ENCODE data around the gene LCN12. TPM values are rescaled to one million over a fixed set of nuclear protein-coding genes. Genes with fewer than 3 reads are reported as not detected.

The LCN12 gene
- total RNA-seq, 4 donors from 2014 or later: not detected

- no peak overlapping the region for H3K4me3 ChIP-seq
- H3K27ac ChIP-seq: no peak overlapping the region
- TF ChIP-seq POLR2A (IDR thresholded peaks at IDR 0.05): no peak
- TF ChIP-seq CTCF (IDR thresholded peaks at IDR 0.05): no peak
- TF ChIP-seq POLR2AphosphoS5 (IDR thresholded peaks at IDR 0.05): no peak
- no peak for TF ChIP-seq EP300 (IDR thresholded peaks at IDR 0.05)
- H3K9me3 ChIP-seq: no peaks in the 10 kb centered on the region
- peaks cover 0 to 29% (median 16%) of the 10 kb centered on the region in 3 donors for H3K4me1 ChIP-seq
- no CpG with 5 or more reads among the region's 55 CpGs for WGBS, 2 donors (ENCODE audit: low coverage in 1 of 2)
- no peak for ATAC-seq
- H3K36me3 ChIP-seq: peaks cover 0 to 45% of the 10 kb centered on the region in 2 donors
- H3K27me3 ChIP-seq: no peaks in the 10 kb centered on the region
Measured at GRCh38 chr9:136941231-136942111, 10.6 kb upstream of the LCN12 start.

GRCh38 chr9:136942112-136942880 lies 9.8 kb upstream of the LCN12 start:
- Histone ChIP-seq H3K27ac (no peak overlapping the region), H3K9me3 (no peaks in the 10 kb centered on the region), H3K4me3 (peak overlapping the region in 1 of 2 donors; percentile 96), H3K27me3 (no peaks in the 10 kb centered on the region), H3K36me3 (peaks cover 0 to 45% of the 10 kb centered on the region in 2 donors), H3K4me1 (peaks cover 0 to 29% (median 16%) of the 10 kb centered on the region in 3 donors)
- WGBS, 2 donors (ENCODE audit: low coverage in 1 of 2): 75% methylated on average over 6 of the region's 60 CpGs; no CpG with 5 or more reads in 1 of the 2 donors
- ATAC-seq: no peak
- TF ChIP-seq CTCF (IDR thresholded peaks at IDR 0.05): no peak
- TF ChIP-seq POLR2A (IDR thresholded peaks at IDR 0.05): no peak
- TF ChIP-seq EP300 (IDR thresholded peaks at IDR 0.05): no peak
- TF ChIP-seq POLR2AphosphoS5 (IDR thresholded peaks at IDR 0.05): no peak

- no peaks in the 10 kb centered on the region for H3K27me3 ChIP-seq
- no peak for ATAC-seq
- H3K36me3 ChIP-seq: peaks cover 0 to 45% of the 10 kb centered on the region in 2 donors
- no CpG with 5 or more reads among the region's 16 CpGs for WGBS, 2 donors (ENCODE audit: low coverage in 1 of 2)
- peaks cover 0 to 33% (median 16%) of the 10 kb centered on the region in 3 donors for H3K4me1 ChIP-seq
- TF ChIP-seq POLR2A (IDR thresholded peaks at IDR 0.05) (no peak), EP300 (IDR thresholded peaks at IDR 0.05) (no peak), POLR2AphosphoS5 (IDR thresholded peaks at IDR 0.05) (no peak), CTCF (IDR thresholded peaks at IDR 0.05) (no peak)
- no peaks in the 10 kb centered on the region for H3K9me3 ChIP-seq
- H3K4me3 ChIP-seq: peak overlapping the region in 1 of 2 donors; percentile 96
- peak overlapping the region in 1 of 4 donors; percentile 94 for H3K27ac ChIP-seq
Measured at GRCh38 chr9:136942881-136943230, 9.2 kb upstream of the LCN12 start.

GRCh38 chr9:136943291-136944211 lies 8.5 kb upstream of the LCN12 start:
- peak overlapping the region; percentile 61 to 96 for H3K4me3 ChIP-seq
- H3K4me1 ChIP-seq: peaks cover 0 to 39% (median 16%) of the 10 kb centered on the region in 3 donors
- peak overlapping the region in 3 of 4 donors; percentile 94 to 96 (median 94) for H3K27ac ChIP-seq
- ATAC-seq: no peak
- no peak for TF ChIP-seq POLR2A (IDR thresholded peaks at IDR 0.05)
- WGBS, 2 donors (ENCODE audit: low coverage in 1 of 2): no CpG with 5 or more reads among the region's 61 CpGs
- no peaks in the 10 kb centered on the region for H3K9me3 ChIP-seq
- peaks cover 0 to 45% of the 10 kb centered on the region in 2 donors for H3K36me3 ChIP-seq
- no peaks in the 10 kb centered on the region for H3K27me3 ChIP-seq

GRCh38 chr9:136944212-136944518 lies 7.9 kb upstream of the LCN12 start:
- peak; percentile 70 for ATAC-seq
- H3K4me3 ChIP-seq: peak overlapping the region; percentile 61 to 96
- TF ChIP-seq EP300 (IDR thresholded peaks at IDR 0.05) (no peak), CTCF (IDR thresholded peaks at IDR 0.05) (no peak), POLR2AphosphoS5 (IDR thresholded peaks at IDR 0.05) (no peak), POLR2A (IDR thresholded peaks at IDR 0.05) (no peak)
- no peaks in the 10 kb centered on the region for H3K9me3 ChIP-seq
- H3K27me3 ChIP-seq: no peaks in the 10 kb centered on the region
- H3K27ac ChIP-seq: peak overlapping the region; percentile 48 to 96 (median 94)
- no CpG with 5 or more reads among the region's 45 CpGs for WGBS, 2 donors (ENCODE audit: low coverage in 1 of 2)
- H3K36me3 ChIP-seq: peaks cover 0 to 42% of the 10 kb centered on the region in 2 donors
- peaks cover 0 to 45% (median 18%) of the 10 kb centered on the region in 3 donors for H3K4me1 ChIP-seq

All from gastroesophageal sphincter (tissue), 4 donors.